ENCODE data around the gene OSBPL9. TPM values are rescaled to one million over a fixed set of nuclear protein-coding genes. Genes with fewer than 3 reads are reported as not detected.

The OSBPL9 gene
- total and polyA plus RNA-seq, 9 of the 15 experiments (the other 6 are each of a cell fraction or from before 2014, with no cell fraction given) = 43.9 to 217 (median 170) TPM

- no peak for TF ChIP-seq ATF6 (CRISPR knock-in tag; IDR thresholded peaks at IDR 0.05)
- no peak for TF ChIP-seq ELK3 (CRISPR knock-in tag; IDR thresholded peaks at IDR 0.05)
- TF ChIP-seq MCM5 (IDR thresholded peaks at IDR 0.05; ENCODE audit: low read depth) = no peak
- no peak for TF ChIP-seq SMAD2 (IDR thresholded peaks at IDR 0.05; ENCODE audit: low read depth, low read length)
- no peak for TF ChIP-seq RBM25 (IDR thresholded peaks at IDR 0.05; ENCODE audit: low read depth, low read length, severe bottlenecking)
- no peak for TF ChIP-seq ZNF785 (CRISPR knock-in tag; IDR thresholded peaks at IDR 0.05)
- TF ChIP-seq ATF7 (IDR thresholded peaks at IDR 0.05) = peak; percentile 60; the same call in 1 of the 2 replicates
- no peak for TF ChIP-seq MAX (CRISPR knock-in tag; IDR thresholded peaks at IDR 0.05)
- no peak for TF ChIP-seq ZBTB34 (CRISPR knock-in tag; IDR thresholded peaks at IDR 0.05)
- no peak for TF ChIP-seq POLR2A (conservative IDR thresholded peaks at IDR 0.05)
- TF ChIP-seq ZNF174 (CRISPR knock-in tag; IDR thresholded peaks at IDR 0.05) = no peak
- no peak for TF ChIP-seq SNIP1 (IDR thresholded peaks at IDR 0.05; ENCODE audit: low read depth)
- TF ChIP-seq ZHX1 (conservative IDR thresholded peaks at IDR 0.05; ENCODE audit: low read length) = no peak
- TF ChIP-seq ZNF316 (IDR thresholded peaks at IDR 0.05) = no peak
- no peak for TF ChIP-seq SFPQ (IDR thresholded peaks at IDR 0.05; ENCODE audit: low read depth, low read length)
- TF ChIP-seq NCOA2 (IDR thresholded peaks at IDR 0.05; ENCODE audit: partially characterized antibody in 2 of 2) = no peak
- no peak for TF ChIP-seq ZKSCAN3 (CRISPR knock-in tag; IDR thresholded peaks at IDR 0.05)
- TF ChIP-seq RAD21 (CRISPR knock-in tag; conservative IDR thresholded peaks at IDR 0.05 in 1 of 2, IDR thresholded peaks at IDR 0.05 in 1 of 2) = peak; percentile 59 to 72
Observed at GRCh38 chr1:51569284-51570062, 47.4 kb upstream of the OSBPL9 start (continued).
